G401.6 (cell line): ENCODE measurements around the gene EFNA2.

Source experiments
- FAIRE-seq: peaks from 2 replicates; lab custom pipeline; 2012; peaks lifted over from hg19 to GRCh38; lab: Jason Lieb, UNC

Gene EFNA2

GRCh38 chr19:1260749-1261537, 24.7 kb upstream of the EFNA2 start:
- no peak for FAIRE-seq

GRCh38 chr19:1261538-1261797, 24.2 kb upstream of the EFNA2 start:
- no peak for FAIRE-seq

- no peak for FAIRE-seq
Measured at GRCh38 chr19:1261798-1262622, 23.7 kb upstream of the EFNA2 start.

- no peak for FAIRE-seq
Measured at GRCh38 chr19:1262623-1263123, 23.0 kb upstream of the EFNA2 start.

GRCh38 chr19:1263188-1263587, 22.5 kb upstream of the EFNA2 start:
- no peak for FAIRE-seq

GRCh38 chr19:1264801-1265614, 20.7 kb upstream of the EFNA2 start:
- no peak for FAIRE-seq

- no peak for FAIRE-seq
Measured at GRCh38 chr19:1265615-1266128, 20.0 kb upstream of the EFNA2 start.

GRCh38 chr19:1266129-1266915, 19.4 kb upstream of the EFNA2 start:
- peak; percentile 83 for FAIRE-seq

GRCh38 chr19:1266916-1267476, 18.7 kb upstream of the EFNA2 start:
- no peak for FAIRE-seq

- no peak for FAIRE-seq
Measured at GRCh38 chr19:1267477-1268225, 18.0 kb upstream of the EFNA2 start.

GRCh38 chr19:1268226-1269064, 17.2 kb upstream of the EFNA2 start:
- no peak for FAIRE-seq

GRCh38 chr19:1269065-1269477, 16.6 kb upstream of the EFNA2 start, which contains the start of gene CIRBP:
Gene CIRBP (plus strand): TSS chr19:1269332. CDS start chr19:1270934, 1,602 bp downstream.
- FAIRE-seq = peak; percentile 98

GRCh38 chr19:1269478-1270212, 16.0 kb upstream of the EFNA2 start:
- no peak for FAIRE-seq

GRCh38 chr19:1270213-1270853, 15.3 kb upstream of the EFNA2 start:
- no peak for FAIRE-seq

GRCh38 chr19:1270854-1271527, 14.7 kb upstream of the EFNA2 start:
- no peak for FAIRE-seq

GRCh38 chr19:1271528-1272422, 13.9 kb upstream of the EFNA2 start:
- no peak for FAIRE-seq
